Hair follicle dermal papilla cell (primary cell): ENCODE data around the gene KRTAP27-1. TPM values are rescaled to one million over a fixed set of nuclear protein-coding genes. Genes with fewer than 3 reads are reported as not detected.

Source experiments
- small RNA-seq: library from RNA; depleted of rRNA; stranded (forward); fragments of <200 nt; gene quantifications from one replicate; pipeline ENCODE3, GENCODE V24; 2012
- total RNA-seq: library from RNA; depleted of rRNA; stranded (reverse); fragments of >200 nt; gene quantifications from 2 replicates; pipeline ENCODE4 v1.2.3, GENCODE V29; 2012

The KRTAP27-1 gene
- total RNA-seq, result not detected in 2 replicates

GRCh38 chr21:30337276-30337744, at the start of gene KRTAP27-1:
KRTAP27-1 (minus strand) TSS chr21:30337694; CDS start chr21:30337668, 26 bp downstream.

GRCh38 chr21:30372139-30372770, 34.8 kb upstream of the KRTAP27-1 start, which contains the start of gene KRTAP13-2:
KRTAP13-2 (minus strand) TSS chr21:30372271; CDS start chr21:30372213, 58 bp downstream.

GRCh38 chr21:30348506-30348905, 11.0 kb upstream of the KRTAP27-1 start, which contains the start of gene KRTAP23-1:
KRTAP23-1 (minus strand) TSS chr21:30348606; CDS start chr21:30348606, 0 bp downstream.

GRCh38 chr21:30320215-30320614, 17.3 kb downstream of the KRTAP27-1 start, which contains the start of gene KRTAP26-1:
KRTAP26-1 (minus strand) TSS chr21:30320315; CDS start chr21:30320035, 280 bp downstream.

GRCh38 chr21:30289215-30289614, 48.3 kb downstream of the KRTAP27-1 start, which contains the start of gene KRTAP25-1:
KRTAP25-1 (minus strand) TSS chr21:30289514; CDS start chr21:30289490, 24 bp downstream.

Small RNA genes within 50 kb of the gene (small RNA-seq; reads per million reads assigned to genes)
- not detected for gene KRTAP23-1
- not detected for gene MIR4327

Other genes starting within 250 kb of the KRTAP27-1 start
- gene CLDN17, start 170.9 kb downstream of the KRTAP27-1 start, total RNA-seq, result not detected in 2 replicates
- under 0.01 TPM in 1 of 2 replicates, not detected in the other for gene CLDN8, start 121.6 kb downstream of the KRTAP27-1 start, total RNA-seq
- gene KRTAP24-1, start 54.7 kb downstream of the KRTAP27-1 start, total RNA-seq, result not detected in 2 replicates
- not detected in 2 replicates for gene KRTAP25-1, start 48.2 kb downstream of the KRTAP27-1 start, total RNA-seq
- gene KRTAP26-1, start 17.4 kb downstream of the KRTAP27-1 start, total RNA-seq, result not detected in 2 replicates
- not detected in 2 replicates for gene KRTAP23-1, start 10.9 kb upstream of the KRTAP27-1 start, total RNA-seq
- not detected in 2 replicates for gene KRTAP13-2, start 34.6 kb upstream of the KRTAP27-1 start, total RNA-seq
- not detected in 2 replicates for gene KRTAP13-1, start 58.3 kb upstream of the KRTAP27-1 start, total RNA-seq
- not detected in 2 replicates for gene KRTAP13-3, start 88.2 kb upstream of the KRTAP27-1 start, total RNA-seq
- not detected in 2 replicates for gene KRTAP13-4, start 92.5 kb upstream of the KRTAP27-1 start, total RNA-seq
- gene KRTAP15-1, start 102.6 kb upstream of the KRTAP27-1 start, total RNA-seq, result not detected in 2 replicates
- not detected in 2 replicates for gene KRTAP19-1, start 142.7 kb upstream of the KRTAP27-1 start, total RNA-seq
- not detected in 2 replicates for gene KRTAP19-2, start 149.7 kb upstream of the KRTAP27-1 start, total RNA-seq
- not detected in 2 replicates for gene KRTAP19-3, start 154.3 kb upstream of the KRTAP27-1 start, total RNA-seq
- gene KRTAP19-4, start 159.5 kb upstream of the KRTAP27-1 start, total RNA-seq, result not detected in 2 replicates
- not detected in 2 replicates for gene KRTAP19-5, start 164.4 kb upstream of the KRTAP27-1 start, total RNA-seq
- not detected in 2 replicates for gene KRTAP19-6, start 204.2 kb upstream of the KRTAP27-1 start, total RNA-seq
- not detected in 2 replicates for gene KRTAP19-7, start 223.6 kb upstream of the KRTAP27-1 start, total RNA-seq